ENCODE results near the gene CNTROB.

DNA sequence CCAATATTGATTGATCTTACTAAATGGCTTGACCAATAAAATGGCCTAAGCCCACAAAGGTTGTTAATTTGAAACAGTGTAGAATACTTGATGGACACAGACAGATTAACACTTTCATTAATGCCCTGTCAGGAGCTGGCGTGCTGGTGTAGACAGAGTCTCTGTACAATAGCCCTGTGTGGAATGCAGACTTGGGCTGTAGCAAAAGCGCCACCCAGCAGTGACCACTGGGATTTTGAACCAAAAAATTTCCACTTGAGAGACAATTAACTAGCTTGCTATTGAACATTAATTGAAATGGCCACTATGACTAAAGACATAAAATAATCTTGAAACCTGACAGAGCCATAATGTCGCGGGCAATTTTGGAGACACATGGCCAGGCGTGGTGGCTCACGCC lies 50.7 kb downstream of the CNTROB start:
- TF ChIP-seq, protein P1, sequence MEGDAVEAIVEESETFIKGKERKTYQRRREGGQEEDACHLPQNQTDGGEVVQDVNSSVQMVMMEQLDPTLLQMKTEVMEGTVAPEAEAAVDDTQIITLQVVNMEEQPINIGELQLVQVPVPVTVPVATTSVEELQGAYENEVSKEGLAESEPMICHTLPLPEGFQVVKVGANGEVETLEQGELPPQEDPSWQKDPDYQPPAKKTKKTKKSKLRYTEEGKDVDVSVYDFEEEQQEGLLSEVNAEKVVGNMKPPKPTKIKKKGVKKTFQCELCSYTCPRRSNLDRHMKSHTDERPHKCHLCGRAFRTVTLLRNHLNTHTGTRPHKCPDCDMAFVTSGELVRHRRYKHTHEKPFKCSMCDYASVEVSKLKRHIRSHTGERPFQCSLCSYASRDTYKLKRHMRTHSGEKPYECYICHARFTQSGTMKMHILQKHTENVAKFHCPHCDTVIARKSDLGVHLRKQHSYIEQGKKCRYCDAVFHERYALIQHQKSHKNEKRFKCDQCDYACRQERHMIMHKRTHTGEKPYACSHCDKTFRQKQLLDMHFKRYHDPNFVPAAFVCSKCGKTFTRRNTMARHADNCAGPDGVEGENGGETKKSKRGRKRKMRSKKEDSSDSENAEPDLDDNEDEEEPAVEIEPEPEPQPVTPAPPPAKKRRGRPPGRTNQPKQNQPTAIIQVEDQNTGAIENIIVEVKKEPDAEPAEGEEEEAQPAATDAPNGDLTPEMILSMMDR (IDR thresholded peaks at IDR 0.05) = no peak
- TF ChIP-seq POLR2A (IDR thresholded peaks at IDR 0.05) (no peak), EP300 (IDR thresholded peaks at IDR 0.05) (no peak)
